AG10803 (cell line): Measurements from ENCODE around the gene PLEKHG4B.

Source experiments
- DNase-seq: peaks from one replicate; pipeline ENCODE4 v3.0.0; 2010; ENCODE audit warnings: low read depth
- H3K4me3 ChIP-seq: 2 replicates; pipeline ENCODE4 v1.5.1; 2011; ENCODE audit warnings: mild to moderate bottlenecking, low read length, control low read depth
- TF ChIP-seq, protein P1 (sequence below): conservative IDR thresholded peaks from 2 replicates; pipeline ENCODE4 v1.5.1; 2011; ENCODE audit warnings: mild to moderate bottlenecking, low read length, control low read depth, inconsistent platforms

The PLEKHG4B gene

DNA sequence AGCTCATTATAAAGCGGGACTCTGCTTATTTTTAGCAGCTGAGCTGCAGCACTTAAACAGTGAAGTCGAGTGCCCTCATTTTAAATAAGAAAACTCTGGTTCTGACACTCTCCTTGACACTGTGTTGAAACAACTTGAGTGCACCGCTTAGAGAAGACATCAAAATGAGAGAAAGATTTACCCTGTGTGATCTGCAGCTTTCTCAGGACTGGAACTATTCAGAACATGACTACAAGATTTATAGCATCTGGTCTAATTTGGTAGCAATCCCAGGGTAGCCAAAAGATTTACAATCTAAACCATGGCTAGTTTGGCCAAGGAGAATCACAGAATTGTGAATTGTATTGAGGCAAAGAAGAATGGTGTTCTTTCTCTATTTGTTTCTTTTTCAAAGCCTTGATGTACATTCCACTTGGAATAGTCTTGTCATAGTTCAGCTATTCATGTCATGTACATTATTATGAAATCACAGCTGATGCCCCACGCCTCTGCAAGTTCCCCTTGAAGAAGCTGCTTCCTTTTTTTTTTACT, 38.7 kb downstream of the PLEKHG4B start:
- TF ChIP-seq, protein P1, sequence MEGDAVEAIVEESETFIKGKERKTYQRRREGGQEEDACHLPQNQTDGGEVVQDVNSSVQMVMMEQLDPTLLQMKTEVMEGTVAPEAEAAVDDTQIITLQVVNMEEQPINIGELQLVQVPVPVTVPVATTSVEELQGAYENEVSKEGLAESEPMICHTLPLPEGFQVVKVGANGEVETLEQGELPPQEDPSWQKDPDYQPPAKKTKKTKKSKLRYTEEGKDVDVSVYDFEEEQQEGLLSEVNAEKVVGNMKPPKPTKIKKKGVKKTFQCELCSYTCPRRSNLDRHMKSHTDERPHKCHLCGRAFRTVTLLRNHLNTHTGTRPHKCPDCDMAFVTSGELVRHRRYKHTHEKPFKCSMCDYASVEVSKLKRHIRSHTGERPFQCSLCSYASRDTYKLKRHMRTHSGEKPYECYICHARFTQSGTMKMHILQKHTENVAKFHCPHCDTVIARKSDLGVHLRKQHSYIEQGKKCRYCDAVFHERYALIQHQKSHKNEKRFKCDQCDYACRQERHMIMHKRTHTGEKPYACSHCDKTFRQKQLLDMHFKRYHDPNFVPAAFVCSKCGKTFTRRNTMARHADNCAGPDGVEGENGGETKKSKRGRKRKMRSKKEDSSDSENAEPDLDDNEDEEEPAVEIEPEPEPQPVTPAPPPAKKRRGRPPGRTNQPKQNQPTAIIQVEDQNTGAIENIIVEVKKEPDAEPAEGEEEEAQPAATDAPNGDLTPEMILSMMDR = no peak
- no peak overlapping the region for H3K4me3 ChIP-seq
- peak; percentile 92 for DNase-seq

DNA sequence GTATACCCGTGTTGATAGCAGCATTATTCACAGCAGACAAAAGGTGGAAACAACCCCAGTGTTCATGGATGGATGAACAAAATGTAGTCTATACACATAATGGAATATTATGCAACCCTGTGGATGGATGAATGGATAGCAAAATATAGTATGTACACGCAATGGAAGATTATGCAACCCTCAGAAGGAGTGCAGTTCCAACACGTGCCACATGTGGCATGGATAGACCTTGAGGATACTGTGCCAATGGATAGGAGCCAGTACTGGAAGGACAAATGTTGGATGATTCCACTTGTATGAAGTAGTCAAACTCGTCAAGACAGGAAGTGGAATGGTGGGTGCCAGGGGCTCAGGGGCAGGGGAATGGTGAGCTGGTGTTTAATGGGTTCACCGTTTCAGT, 44.9 kb downstream of the PLEKHG4B start:
- peak; percentile 27 for DNase-seq
- TF ChIP-seq, protein P1 = 0 out of 2 replicates have a peak, but pooled peaks have one; percentile 3
- no peak overlapping the region for H3K4me3 ChIP-seq

DNA sequence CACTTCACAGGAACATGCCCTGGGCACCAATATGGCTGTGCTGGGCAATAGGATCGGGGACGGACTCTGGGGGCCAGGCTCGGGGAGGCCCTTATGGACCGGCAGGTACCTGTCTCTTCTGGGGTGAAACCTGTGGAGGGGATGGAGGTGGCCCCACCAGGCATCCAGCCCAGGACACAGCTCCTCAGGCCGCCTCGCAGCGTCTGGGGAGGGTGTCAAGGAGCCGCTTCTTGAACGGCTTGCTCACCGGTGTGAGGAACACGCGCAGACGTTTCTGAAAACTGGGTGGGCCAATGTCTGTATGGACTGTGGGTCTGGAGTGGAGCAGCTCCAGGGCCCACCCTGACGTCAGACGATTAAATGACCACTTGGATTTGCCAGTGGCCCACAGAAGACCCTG, 45.8 kb downstream of the PLEKHG4B start:
- no peak for DNase-seq
- TF ChIP-seq, protein P1 = no peak
- H3K4me3 ChIP-seq = no peak overlapping the region

DNA sequence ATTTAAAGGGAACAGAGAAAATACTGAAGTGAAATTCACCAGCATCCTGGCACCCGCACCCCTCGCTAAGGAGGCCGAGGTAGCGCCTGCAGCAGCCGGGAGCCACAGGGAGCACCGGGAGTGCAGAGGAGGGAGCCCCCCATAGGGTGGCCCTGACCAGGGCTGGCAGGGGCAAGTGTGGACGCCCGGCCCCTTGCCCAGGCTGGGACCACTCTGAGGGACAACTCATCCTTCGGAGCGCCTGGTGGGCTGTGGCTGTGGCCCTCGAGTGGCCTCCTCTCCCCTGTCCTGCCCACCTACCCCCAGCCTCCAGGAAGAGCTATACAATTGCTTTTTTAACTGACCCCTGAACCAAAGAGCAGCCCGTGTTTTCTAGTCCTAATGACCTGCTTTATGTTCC, 47.0 kb downstream of the PLEKHG4B start:
- H3K4me3 ChIP-seq = no peak overlapping the region
- no peak for DNase-seq
- TF ChIP-seq, protein P1 = no peak

DNA sequence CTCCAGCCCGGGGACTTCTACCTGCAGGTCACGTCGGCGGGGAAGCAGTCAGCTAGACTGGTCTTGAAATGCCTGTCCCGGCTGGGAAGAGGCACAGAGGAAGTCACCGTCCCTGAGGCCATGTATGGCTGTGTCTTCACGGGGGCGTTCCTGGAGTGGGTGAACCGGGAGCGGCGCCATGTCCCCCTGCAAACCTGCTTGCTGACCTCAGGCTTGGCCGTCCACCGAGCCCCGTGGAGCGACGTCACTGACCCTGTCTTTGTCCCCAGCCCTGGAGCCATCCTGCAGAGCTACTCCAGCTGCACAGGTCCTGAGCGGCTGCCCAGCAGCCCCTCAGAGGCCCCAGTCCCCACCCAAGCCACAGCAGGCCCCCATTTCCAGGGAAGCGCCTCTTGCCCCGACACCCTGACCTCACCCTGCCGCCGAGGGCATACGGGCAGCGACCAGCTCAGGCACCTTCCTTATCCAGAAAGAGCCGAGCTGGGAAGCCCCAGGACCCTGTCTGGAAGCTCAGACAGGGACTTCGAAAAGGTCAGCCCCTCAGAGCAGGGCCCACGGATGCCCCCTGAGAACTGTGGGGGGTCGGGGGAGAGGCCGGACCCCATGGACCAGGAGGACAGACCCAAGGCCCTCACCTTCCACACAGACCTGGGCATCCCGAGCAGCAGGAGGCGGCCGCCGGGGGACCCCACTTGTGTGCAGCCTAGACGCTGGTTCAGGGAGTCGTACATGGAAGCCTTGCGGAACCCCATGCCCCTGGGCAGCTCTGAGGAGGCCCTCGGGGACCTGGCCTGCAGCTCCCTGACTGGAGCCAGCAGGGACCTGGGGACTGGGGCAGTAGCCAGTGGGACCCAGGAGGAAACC, 47.8 kb downstream of the PLEKHG4B start:
- DNase-seq = no peak
- H3K4me3 ChIP-seq = no peak overlapping the region
- TF ChIP-seq, protein P1 = no peak

DNA sequence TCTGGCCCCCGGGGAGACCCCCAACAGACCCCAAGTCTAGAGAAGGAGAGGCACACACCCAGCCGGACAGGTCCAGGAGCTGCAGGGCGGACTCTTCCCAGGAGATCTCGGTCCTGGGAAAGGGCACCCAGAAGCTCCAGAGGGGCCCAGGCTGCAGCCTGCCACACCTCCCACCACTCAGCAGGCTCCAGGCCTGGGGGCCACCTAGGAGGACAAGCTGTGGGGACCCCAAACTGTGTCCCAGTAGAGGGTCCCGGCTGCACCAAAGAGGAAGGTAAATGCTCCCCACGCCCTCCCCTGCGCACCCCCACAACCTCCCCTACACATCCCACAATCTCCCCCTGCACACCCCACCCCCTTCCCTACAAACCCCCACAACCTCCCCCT, 48.5 kb downstream of the PLEKHG4B start:
- DNase-seq = no peak
- TF ChIP-seq, protein P1 = no peak
- H3K4me3 ChIP-seq = no peak overlapping the region

DNA sequence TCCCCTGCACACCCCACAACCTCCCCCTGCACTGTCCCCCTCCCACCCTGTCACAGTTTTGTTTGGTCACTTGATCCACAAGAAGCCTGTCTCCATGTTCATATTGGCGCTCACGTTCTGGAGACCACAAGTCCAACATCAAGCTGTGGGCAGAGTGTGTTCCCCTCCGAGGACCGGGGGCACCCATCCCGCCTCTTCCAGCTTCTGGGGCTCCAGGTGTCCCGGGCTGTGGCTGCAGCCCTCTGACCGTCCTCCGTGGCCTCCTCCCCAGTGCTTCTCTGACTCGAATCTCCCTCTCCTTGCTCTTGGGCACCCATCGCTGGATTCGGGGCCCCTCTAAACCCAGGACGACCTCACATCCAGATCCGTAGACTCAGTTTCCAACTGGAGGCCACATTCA, 49.2 kb downstream of the PLEKHG4B start:
- no peak overlapping the region for H3K4me3 ChIP-seq
- TF ChIP-seq, protein P1 = no peak
- no peak for DNase-seq
